Measurements from ENCODE around the gene PDCD7.
"Not testable (repeated sequence)": the region's sequence is repeated elsewhere in the genome, so short reads cannot be mapped to it uniquely, and the experiment has no call there.

PDCD7 gene, protein sequence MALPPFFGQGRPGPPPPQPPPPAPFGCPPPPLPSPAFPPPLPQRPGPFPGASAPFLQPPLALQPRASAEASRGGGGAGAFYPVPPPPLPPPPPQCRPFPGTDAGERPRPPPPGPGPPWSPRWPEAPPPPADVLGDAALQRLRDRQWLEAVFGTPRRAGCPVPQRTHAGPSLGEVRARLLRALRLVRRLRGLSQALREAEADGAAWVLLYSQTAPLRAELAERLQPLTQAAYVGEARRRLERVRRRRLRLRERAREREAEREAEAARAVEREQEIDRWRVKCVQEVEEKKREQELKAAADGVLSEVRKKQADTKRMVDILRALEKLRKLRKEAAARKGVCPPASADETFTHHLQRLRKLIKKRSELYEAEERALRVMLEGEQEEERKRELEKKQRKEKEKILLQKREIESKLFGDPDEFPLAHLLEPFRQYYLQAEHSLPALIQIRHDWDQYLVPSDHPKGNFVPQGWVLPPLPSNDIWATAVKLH

DNA sequence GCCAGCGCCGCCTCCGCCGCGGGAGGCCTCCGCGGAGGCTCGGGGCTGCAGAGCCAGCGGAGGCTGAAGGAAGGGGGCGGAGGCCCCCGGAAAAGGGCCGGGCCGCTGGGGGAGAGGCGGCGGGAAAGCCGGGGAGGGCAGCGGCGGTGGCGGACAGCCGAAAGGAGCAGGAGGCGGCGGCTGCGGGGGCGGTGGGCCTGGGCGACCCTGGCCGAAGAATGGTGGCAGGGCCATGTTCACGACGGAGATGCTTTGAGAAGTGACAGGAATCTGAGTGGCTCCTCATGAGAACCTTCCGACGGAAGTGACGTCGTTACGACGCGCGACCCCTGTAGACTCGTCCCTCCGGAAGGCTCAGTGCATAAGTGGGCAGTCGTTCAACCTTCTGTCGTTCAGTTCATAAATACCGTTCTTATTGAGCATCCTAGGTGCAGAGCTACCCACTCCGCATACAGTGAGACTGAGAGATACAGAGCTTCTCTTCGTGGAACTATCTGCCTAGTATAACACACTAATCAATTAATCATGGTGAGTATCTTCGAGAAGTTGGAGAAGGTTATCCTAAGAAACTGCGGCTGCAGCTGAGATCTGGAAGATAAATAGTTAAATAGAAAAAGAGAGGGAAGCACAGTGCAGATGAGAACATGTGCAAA is at the start of gene PDCD7:
Gene PDCD7, minus strand, starts transcription at position 261 of the 653 bp plus-strand sequence. Its CDS starts 27 bp downstream, at position 234.
- peak; percentile 84 for DNase-seq
- in situ Hi-C loops (cut with HindIII; ENCODE audit: low pct_ligation_motif_present, low pct_unique_long_range_greater_than_20kb, low sequenced_read_pairs), result no loop called here

DNA sequence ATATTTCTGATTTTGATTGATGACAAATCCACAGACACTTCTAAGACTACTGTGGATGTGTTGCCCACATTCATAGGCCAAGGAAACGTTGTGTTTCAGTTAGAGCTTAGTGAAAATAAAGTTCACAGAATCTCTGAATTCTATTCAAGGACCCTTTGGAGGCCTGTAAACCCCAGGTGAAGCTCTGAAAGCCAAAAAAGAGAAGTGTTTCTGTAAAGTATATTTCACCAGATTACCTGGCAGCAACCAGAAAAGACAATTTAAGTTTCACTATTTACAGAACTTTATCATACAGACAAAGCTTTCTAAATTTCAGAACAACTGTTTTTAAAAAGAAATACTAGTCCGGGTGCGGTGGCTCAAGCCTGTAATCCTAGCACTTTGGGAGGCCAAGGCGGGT is 48.9 kb upstream of the PDCD7 start:
- no peak for DNase-seq
- in situ Hi-C loops (cut with HindIII; ENCODE audit: low pct_ligation_motif_present, low pct_unique_long_range_greater_than_20kb, low sequenced_read_pairs), result no loop called here

DNA sequence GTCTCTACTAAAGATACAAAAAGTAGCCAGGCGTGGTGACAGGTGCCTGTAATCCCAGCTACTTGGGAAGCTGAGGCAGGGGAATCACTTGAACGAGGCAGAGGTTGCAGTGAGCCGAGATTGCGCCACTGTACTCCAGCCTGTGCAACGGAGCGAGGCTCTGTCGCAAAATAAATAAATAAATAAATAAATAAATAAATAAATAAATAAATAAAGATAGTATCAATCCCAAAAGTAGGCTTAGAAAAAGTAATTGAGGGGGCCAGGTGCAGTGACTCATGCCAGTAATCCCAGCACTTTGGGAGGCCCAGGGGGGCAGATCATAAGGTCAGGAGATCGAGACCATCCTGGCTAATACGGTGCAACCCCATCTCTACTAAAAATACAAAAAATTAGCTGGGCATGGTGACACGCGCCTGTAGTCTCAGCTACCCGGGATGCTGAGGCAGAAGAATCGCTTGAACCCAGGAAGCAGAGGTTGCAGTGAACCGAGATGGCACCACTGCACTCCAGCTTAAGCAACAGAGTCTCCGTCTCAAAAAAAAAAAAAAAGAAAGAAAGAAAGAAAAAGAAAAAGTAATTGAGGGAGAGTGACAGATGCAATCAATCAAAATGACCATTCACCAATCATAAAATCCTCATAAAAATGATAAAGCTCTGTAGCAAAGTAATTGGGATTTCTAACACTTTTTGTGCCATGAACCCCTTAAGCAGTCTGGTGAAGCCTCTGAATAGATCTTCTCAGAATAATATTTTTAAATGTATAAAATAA is 48.2 kb upstream of the PDCD7 start:
- in situ Hi-C loops (cut with HindIII; ENCODE audit: low pct_ligation_motif_present, low pct_unique_long_range_greater_than_20kb, low sequenced_read_pairs); DNase-seq: not testable (repeated sequence)

DNA sequence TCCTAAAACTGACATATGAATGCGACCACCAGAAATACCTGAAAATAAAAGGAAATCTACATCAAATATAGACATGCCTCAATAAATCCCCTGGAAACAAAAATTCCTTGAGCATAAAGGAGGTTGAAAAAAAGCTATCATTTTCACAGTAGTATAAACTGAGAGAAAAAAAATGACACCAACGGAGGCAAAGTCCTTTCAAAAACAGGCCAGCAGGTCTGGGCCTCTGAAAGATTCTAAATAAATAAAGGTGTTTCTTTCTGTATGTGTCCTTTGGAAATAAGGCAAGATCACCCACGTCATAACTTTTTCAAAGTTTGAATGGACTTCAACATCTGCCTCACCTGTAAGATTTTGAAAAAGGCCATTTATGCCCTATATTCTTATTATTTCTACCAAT is 46.6 kb upstream of the PDCD7 start:
- DNase-seq, result no peak
- in situ Hi-C loops (cut with HindIII; ENCODE audit: low pct_ligation_motif_present, low pct_unique_long_range_greater_than_20kb, low sequenced_read_pairs), result no loop called here

DNA sequence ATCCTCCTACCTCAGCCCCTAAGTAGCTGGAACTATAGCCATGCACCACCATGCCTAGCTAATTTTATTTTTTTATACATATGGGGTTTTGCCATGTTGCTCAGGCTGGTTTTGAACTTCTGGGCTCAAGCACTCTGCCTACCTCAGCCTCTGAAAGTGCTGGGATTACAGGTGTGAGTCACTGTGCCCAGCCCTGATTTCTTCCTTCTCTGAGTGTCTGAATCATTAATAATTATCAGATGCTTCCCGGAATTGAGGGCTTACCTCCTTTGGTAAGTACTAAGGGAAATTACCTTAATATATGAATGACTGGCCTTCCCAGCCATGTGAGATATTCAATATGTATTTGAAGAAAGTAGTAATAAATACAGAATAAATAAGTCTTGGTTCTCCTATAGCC is 44.3 kb upstream of the PDCD7 start:
- in situ Hi-C loops (cut with HindIII; ENCODE audit: low pct_ligation_motif_present, low pct_unique_long_range_greater_than_20kb, low sequenced_read_pairs), result no loop called here
- peak; percentile 63 for DNase-seq

DNA sequence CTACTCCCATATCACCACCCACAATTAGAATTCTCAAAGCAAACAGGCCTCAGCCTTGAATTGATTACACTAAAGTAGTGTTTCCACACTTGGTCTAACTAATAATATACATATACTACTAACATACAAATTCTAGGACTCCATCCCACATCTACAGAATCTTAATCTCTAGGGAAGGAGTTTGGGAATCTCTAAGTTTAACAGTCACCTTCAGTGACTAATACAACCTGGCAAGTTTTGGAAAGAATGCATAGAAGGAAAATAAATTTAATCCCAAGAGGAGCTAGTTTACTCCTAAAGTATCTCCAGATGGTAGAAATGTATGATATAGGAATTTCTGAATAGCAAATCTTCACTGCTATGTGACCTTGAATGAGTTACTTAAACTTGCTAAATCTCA is 42.4 kb upstream of the PDCD7 start:
- in situ Hi-C loops (cut with HindIII; ENCODE audit: low pct_ligation_motif_present, low pct_unique_long_range_greater_than_20kb, low sequenced_read_pairs), result no loop called here
- DNase-seq, result no peak

DNA sequence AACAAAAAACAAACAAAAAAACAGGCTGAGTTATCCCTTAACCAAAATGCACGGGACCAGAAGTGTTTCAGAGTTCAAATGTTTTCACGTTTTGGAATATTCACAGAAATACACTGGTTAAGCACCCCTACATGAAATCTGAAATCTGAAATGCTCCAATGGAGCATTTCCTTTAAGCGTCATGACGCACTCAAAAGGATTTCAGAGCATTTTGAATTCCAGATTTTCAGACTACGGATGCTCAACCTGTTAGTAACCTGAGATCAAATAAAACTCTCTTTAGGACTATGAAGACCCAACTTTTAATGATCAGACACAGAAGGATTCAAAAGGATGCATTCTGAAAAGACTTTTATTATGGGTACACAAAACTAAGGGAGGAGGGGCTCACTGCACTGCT is 41.9 kb upstream of the PDCD7 start:
- in situ Hi-C loops (cut with HindIII; ENCODE audit: low pct_ligation_motif_present, low pct_unique_long_range_greater_than_20kb, low sequenced_read_pairs), result no loop called here

DNA sequence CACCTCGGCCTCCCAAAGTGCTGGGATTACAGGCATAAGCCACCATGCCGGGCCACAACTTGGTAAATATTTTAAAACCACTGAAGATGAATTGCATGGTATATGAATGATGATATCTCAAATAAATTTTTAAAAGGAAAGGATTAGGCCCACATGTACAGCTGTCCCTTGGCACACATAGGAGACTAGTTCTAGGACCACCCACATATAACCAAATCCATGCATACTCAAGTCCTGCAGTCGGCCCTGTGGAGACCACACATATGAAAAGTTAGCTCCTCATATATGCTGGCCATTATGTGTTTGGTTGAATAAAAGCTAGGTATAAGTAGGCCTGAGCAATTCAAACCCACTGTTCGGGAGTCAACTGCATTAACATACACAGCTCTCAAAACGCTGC is 40.9 kb upstream of the PDCD7 start:
- DNase-seq, result no peak
- in situ Hi-C loops (cut with HindIII; ENCODE audit: low pct_ligation_motif_present, low pct_unique_long_range_greater_than_20kb, low sequenced_read_pairs), result no loop called here

More for the DNA sequence above, 41.9 kb upstream of the PDCD7 start:
- peak; percentile 86 for DNase-seq

DNA sequence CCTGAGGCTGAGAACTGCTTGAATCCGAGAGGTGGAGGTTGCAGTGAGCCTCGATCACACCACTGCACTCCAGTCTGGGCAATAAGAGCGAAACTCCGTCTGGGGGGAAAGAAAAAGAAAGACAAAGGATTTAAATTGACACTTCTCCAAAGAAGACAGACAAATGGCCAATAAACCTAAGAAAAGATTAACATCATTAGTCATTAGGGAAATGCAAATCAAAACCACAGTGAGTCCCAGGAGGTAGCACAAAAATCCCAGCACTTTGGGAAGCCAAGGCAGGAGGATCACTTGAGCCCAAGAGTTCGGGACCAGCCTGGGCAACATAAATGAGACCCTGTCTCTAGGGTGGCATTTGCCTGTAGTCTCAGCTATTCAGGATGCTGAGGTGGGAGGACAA is 38.9 kb upstream of the PDCD7 start:
- no peak for DNase-seq
- in situ Hi-C loops (cut with HindIII; ENCODE audit: low pct_ligation_motif_present, low pct_unique_long_range_greater_than_20kb, low sequenced_read_pairs), result no loop called here

DNA sequence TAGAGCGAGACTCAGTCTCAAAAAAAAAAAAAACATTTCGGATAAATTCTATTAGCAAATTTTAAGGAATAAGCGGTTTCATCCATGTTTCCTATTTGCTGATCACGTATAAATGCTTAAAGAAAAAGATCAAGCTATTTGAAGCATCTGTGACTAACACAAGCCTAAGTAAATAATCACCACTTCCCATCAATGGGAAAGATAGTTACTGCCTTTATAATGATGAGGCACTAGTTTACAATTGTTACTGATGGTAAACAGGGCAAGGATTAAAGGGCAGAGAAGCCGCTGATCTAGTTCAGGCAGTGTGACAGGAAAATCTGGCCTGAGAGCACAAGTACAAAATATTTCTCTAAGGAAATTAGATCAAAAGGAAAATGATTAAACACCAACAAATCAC is 37.8 kb upstream of the PDCD7 start:
- DNase-seq, result no peak
- in situ Hi-C loops (cut with HindIII; ENCODE audit: low pct_ligation_motif_present, low pct_unique_long_range_greater_than_20kb, low sequenced_read_pairs), result no loop called here

DNA sequence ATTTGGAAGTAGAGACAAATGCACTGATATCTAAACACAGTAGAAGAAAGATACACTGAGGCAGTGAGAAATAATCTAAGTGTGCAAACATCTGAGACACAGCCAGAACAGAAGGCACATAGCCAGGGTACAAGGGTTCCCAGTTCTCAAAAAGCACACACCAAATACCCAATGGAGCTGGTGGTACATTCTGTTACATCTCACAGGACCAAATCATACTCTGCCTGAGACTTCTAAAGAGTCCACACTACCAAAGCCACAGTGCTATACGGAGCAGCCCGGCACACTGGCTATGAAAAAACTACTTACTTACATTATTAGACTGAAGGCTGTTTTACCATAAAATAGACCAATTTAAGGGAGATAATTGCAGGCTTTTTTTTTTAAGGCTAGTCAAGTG is 32.3 kb upstream of the PDCD7 start:
- in situ Hi-C loops (cut with HindIII; ENCODE audit: low pct_ligation_motif_present, low pct_unique_long_range_greater_than_20kb, low sequenced_read_pairs), result no loop called here
- DNase-seq, result no peak

DNA sequence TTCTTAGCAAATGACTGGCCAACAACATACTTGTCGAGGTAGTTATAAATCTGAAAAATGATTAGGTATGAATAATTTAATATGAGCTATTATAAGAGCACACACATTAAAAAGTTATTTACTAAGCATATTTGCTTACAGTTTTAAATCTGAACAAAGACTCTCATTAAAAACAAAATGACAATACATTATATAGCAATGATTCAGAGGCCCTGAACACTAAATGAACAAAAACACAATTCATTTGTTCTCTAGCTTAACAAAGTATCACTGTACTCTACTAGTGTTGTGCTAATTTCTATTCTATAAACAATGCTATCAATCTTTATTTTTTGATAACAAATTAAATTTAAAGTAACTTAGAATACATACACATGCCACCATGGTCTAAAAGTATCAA is 30.5 kb upstream of the PDCD7 start:
- no peak for DNase-seq
- in situ Hi-C loops (cut with HindIII; ENCODE audit: low pct_ligation_motif_present, low pct_unique_long_range_greater_than_20kb, low sequenced_read_pairs), result no loop called here

DNA sequence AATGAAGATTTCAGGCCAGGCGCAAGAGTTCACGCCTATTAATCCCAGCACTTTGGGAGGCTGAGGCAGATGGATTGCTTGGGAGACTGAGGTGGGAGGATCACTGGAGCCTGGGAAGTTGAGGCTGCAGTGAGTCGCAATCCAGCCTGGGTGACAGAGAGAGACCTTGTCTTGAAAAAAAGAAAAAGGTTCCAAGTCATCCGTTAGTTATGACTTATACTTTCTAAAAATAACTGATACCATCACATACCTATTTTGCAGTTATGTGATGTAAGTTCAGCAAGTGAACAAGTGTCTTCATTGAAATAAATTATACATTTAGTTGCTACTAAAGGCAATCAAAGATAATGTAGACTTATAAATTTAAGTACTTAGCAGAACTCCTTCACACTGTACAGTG is 29.4 kb upstream of the PDCD7 start:
- DNase-seq, result no peak
- in situ Hi-C loops (cut with HindIII; ENCODE audit: low pct_ligation_motif_present, low pct_unique_long_range_greater_than_20kb, low sequenced_read_pairs), result no loop called here

DNA sequence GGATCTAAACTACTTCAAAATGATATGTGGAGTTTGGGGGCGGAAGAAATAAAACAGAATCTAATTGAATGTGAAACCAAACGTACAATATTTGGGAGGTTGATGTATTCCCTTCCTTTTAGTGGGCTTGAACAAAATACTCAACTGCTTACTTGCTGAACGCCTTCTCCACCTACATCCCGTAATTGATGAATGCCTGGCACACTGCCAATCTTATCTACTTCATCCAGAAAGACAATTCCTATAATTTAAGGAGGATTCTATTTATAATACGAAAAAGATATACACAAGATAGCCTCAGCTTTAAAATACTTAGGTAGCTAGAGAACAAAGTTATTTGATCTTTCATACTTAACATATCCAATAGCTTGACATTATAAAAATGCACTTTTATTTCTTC is 23.1 kb upstream of the PDCD7 start:
- in situ Hi-C loops (cut with HindIII; ENCODE audit: low pct_ligation_motif_present, low pct_unique_long_range_greater_than_20kb, low sequenced_read_pairs), result no loop called here
- no peak for DNase-seq

DNA sequence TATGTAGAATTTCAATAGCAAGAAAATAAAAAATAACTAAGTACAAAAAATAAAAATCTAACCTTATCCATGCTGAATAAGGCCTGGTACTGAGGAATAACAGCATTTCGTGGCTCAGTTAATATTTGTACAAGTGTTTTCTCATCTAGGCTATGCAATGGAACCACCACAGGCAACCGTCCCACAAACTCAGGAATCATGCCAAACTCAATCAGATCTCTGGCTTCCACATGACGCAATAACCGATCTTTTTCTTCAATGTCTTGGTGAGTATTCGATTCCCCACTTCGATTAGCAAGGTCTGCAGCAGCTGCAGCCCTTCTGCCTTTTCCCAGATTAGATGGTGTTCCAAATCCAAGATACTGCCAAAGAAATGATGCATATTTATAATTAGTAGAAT is 21.1 kb upstream of the PDCD7 start:
- DNase-seq, result no peak
- in situ Hi-C loops (cut with HindIII; ENCODE audit: low pct_ligation_motif_present, low pct_unique_long_range_greater_than_20kb, low sequenced_read_pairs), result no loop called here

DNA sequence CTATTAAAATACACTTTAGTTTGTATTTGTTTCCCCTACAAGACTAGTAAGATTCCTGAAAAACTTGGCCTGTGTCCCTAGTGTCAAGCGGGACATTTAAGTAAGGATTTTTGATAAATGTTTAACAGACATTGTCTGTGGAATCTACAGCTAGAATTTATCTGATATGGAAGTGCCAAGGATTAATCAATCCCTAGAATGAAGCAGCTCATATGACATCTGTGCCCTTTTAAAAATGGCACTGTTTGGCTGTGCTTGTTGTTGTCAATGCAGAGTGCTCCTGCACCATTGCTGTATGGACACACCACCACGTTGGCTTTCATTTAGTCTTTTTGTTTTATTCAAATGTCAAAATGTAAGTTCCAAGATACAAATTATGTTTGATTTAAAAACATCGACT is 14.3 kb upstream of the PDCD7 start:
- no peak for DNase-seq
- in situ Hi-C loops (cut with HindIII; ENCODE audit: low pct_ligation_motif_present, low pct_unique_long_range_greater_than_20kb, low sequenced_read_pairs), result no loop called here

DNA sequence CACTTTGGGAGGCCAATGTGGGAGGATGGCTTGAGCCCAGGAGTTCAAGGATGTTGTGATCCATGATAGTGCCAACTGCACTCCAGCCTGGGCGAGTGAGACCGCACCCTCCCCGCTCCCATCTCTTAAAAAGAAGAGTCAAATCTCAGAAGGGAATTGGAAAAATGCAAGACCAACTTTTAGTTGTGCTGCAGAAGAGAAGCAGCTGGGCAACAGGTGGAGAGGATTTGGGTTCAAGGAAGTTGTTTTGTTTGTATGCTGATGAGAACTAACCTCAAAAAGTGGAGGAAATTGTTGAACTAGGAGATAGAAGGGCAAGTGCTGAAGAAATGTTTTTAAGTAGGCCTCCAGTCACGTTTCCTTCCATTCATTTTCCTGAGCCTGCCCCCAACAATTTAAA is 12.8 kb upstream of the PDCD7 start:
- in situ Hi-C loops (cut with HindIII; ENCODE audit: low pct_ligation_motif_present, low pct_unique_long_range_greater_than_20kb, low sequenced_read_pairs), result no loop called here

DNA sequence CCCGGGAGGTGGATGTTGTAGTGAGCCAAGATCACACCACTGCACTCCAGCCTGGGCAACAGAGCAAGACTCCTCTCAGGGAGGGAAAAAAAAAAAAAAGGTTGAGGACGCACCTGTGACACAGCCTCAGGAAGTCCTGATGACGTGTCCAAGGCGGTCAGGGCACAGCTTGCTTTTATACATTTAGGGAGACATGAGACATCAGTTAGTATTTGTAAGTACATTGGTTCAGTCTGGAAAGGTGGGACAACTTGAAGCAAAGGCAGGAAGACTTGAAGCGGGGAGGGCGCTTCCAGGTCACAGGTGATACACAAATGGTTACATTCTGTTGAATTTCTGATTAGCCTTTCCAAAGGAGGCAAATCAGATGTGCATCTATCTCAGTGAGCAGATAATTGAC is 5.0 kb upstream of the PDCD7 start:
- DNase-seq; in situ Hi-C loops (cut with HindIII; ENCODE audit: low pct_ligation_motif_present, low pct_unique_long_range_greater_than_20kb, low sequenced_read_pairs): not testable (repeated sequence)

More for the DNA sequence above, 12.8 kb upstream of the PDCD7 start:
- DNase-seq, result no peak

DNA sequence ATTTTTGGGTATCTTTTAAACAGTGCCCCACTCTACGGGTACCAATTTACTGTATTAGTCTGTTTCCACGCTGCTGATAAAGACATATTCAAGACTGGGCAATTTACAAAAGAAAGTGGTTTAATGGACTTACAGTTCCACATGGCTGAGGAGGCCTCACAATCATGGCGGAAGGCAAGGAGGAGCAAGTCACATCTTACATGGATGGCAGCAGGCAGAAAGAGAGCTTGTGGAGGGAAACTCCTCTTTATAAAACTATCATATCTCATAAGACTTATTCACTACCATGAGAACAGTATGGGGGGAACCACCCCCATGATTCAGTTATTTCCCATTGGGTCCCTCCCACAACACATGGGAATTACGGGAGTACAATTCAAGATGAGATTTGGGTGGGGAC is 4.3 kb upstream of the PDCD7 start:
- in situ Hi-C loops (cut with HindIII; ENCODE audit: low pct_ligation_motif_present, low pct_unique_long_range_greater_than_20kb, low sequenced_read_pairs); DNase-seq: not testable (repeated sequence)

All from ACHN (cell line).